H9 (cell line): Measurements from ENCODE around the gene BABAM1. TPM values are rescaled to one million over a fixed set of nuclear protein-coding genes. Genes with fewer than 3 reads are reported as not detected.

Source experiments
- DNase-seq: peaks from one replicate; pipeline ENCODE4 v3.0.0-alpha.2; 2017
- H2AFZ ChIP-seq: one replicate; pipeline ENCODE4 v1.6.1; 2013; ENCODE audit warnings: mild to moderate bottlenecking, low read length, control low read depth, moderate library complexity
- H2AK5ac ChIP-seq: 2 replicates; pipeline ENCODE4 v1.6.1; 2013; ENCODE audit warnings: low read length, control low read depth, mixed read lengths; ENCODE audit not compliant: insufficient read length
- H2BK120ac ChIP-seq: one replicate; pipeline ENCODE4 v1.6.1; 2013; ENCODE audit warnings: low read depth, mild to moderate bottlenecking, low read length, control low read depth, inconsistent platforms; ENCODE audit not compliant: poor library complexity, severe bottlenecking
- H2BK12ac ChIP-seq: 2 replicates; pipeline ENCODE4 v1.6.1; 2013; ENCODE audit warnings: low read length, control low read depth, mixed read lengths, low read depth; ENCODE audit not compliant: insufficient read length
- H2BK15ac ChIP-seq: 2 replicates; pipeline ENCODE4 v1.6.1; 2013; ENCODE audit warnings: low read depth, low read length, control low read depth
- H2BK20ac ChIP-seq: one replicate; pipeline ENCODE4 v1.6.1; 2013; ENCODE audit warnings: low read depth, mild to moderate bottlenecking, low read length, control low read depth, inconsistent platforms; ENCODE audit not compliant: poor library complexity, severe bottlenecking
- H2BK5ac ChIP-seq: 2 replicates; pipeline ENCODE4 v1.6.1; 2013; ENCODE audit warnings: low read length, control low read depth, mixed read lengths; ENCODE audit not compliant: insufficient read length
- H3K14ac ChIP-seq: 2 replicates; pipeline ENCODE4 v1.6.1; 2013; ENCODE audit warnings: low read length, control low read depth; ENCODE audit not compliant: insufficient read depth
- H3K18ac ChIP-seq: 2 replicates; pipeline ENCODE4 v1.6.1; 2013; ENCODE audit warnings: low read depth, mild to moderate bottlenecking, mixed read lengths, low read length, control low read depth; ENCODE audit not compliant: insufficient read length
- H3K23ac ChIP-seq: 2 replicates; pipeline ENCODE4 v1.6.1; 2013; ENCODE audit warnings: low read length, control low read depth, mixed read lengths, low read depth; ENCODE audit not compliant: insufficient read length
- H3K23me2 ChIP-seq: 2 replicates; pipeline ENCODE4 v1.6.1; 2013; ENCODE audit warnings: low read depth, mild to moderate bottlenecking, mixed read lengths, low read length, control low read depth; ENCODE audit not compliant: insufficient read length, poor library complexity, severe bottlenecking
- H3K27ac ChIP-seq: 2 replicates; pipeline ENCODE4 v1.5.1; 2013; ENCODE audit warnings: low read length, control low read depth, mixed read lengths, low read depth; ENCODE audit not compliant: insufficient read length
- H3K27me3 ChIP-seq: 2 replicates; pipeline ENCODE4 v1.6.1; 2013; ENCODE audit warnings: low read length, control low read depth, inconsistent platforms; ENCODE audit not compliant: insufficient read depth
- H3K4ac ChIP-seq: 2 replicates; pipeline ENCODE4 v1.6.1; 2013; ENCODE audit warnings: low read depth, mild to moderate bottlenecking, control low read depth, inconsistent platforms, low read length, moderate library complexity
- H3K4me1 ChIP-seq: 2 replicates; pipeline ENCODE4 v1.6.1; 2013; ENCODE audit warnings: low read length, control low read depth, inconsistent platforms; ENCODE audit not compliant: insufficient read depth
- H3K4me2 ChIP-seq: 2 replicates; pipeline ENCODE4 v1.6.1; 2013; ENCODE audit warnings: low read length, control low read depth, mixed read lengths; ENCODE audit not compliant: insufficient read length, insufficient read depth
- H3K56ac ChIP-seq: 2 replicates; pipeline ENCODE4 v1.6.1; 2013; ENCODE audit warnings: low read depth, mild to moderate bottlenecking, mixed read lengths, low read length, control low read depth; ENCODE audit not compliant: insufficient read length
- H3K79me1 ChIP-seq: 2 replicates; pipeline ENCODE4 v1.6.1; 2013; ENCODE audit warnings: low read depth, mild to moderate bottlenecking, moderate library complexity, low read length, control low read depth, inconsistent platforms; ENCODE audit not compliant: insufficient read depth, poor library complexity, severe bottlenecking
- H3K79me2 ChIP-seq: 2 replicates; pipeline ENCODE4 v1.6.1; 2013; ENCODE audit warnings: low read length, control low read depth, inconsistent platforms; ENCODE audit not compliant: insufficient read depth
- H3K9ac ChIP-seq: 2 replicates; pipeline ENCODE4 v1.6.1; 2013; ENCODE audit warnings: low read length, control low read depth, mixed read lengths; ENCODE audit not compliant: insufficient read length; ENCODE audit errors: extremely low read depth
- H3K9me3 ChIP-seq: one replicate; pipeline ENCODE4 v1.6.1; 2013; ENCODE audit warnings: low read depth, low read length, inconsistent platforms; ENCODE audit not compliant: control insufficient read depth
- H3T11ph ChIP-seq: one replicate; pipeline ENCODE4 v1.6.1; 2013; ENCODE audit warnings: mild to moderate bottlenecking, low read length, control low read depth, inconsistent platforms
- H4K20me1 ChIP-seq: one replicate; pipeline ENCODE4 v1.6.1; 2013; ENCODE audit not compliant: control insufficient read depth, insufficient read length, insufficient read depth
- H4K5ac ChIP-seq: 2 replicates; pipeline ENCODE4 v1.6.1; 2013; ENCODE audit warnings: low read depth, mild to moderate bottlenecking, mixed read lengths, low read length, control low read depth; ENCODE audit not compliant: insufficient read length
- H4K8ac ChIP-seq: replicated peaks from 2 replicates; pipeline ENCODE4 v1.6.1; 2013; ENCODE audit warnings: low read length, control low read depth, mixed read lengths, low read depth; ENCODE audit not compliant: insufficient read length
- H4K91ac ChIP-seq: 2 replicates; pipeline ENCODE4 v1.6.1; 2013; ENCODE audit warnings: low read depth, mild to moderate bottlenecking, moderate library complexity, mixed read lengths, low read length, control low read depth; ENCODE audit not compliant: insufficient read length
- H3K27ac Mint-ChIP-seq, 3 experiments: 2 replicates in 2 of 3; 3 replicates in 1 of 3; pipeline ENCODE4 v1.8.0; 2020 to 2021; ENCODE audit warnings: mixed read lengths in 3 of 3, mild to moderate bottlenecking in 1 of 3, moderate library complexity in 1 of 3
- H3K27me3 Mint-ChIP-seq: 2 replicates; pipeline ENCODE4 v1.8.0; 2021; ENCODE audit warnings: low read depth, mild to moderate bottlenecking, moderate library complexity, mixed read lengths
- H3K36me3 Mint-ChIP-seq, 3 experiments: 2 replicates in 2 of 3; 3 replicates in 1 of 3; pipeline ENCODE4 v1.8.0; 2020 to 2021; ENCODE audit warnings: low read depth in 3 of 3, mixed read lengths in 3 of 3; ENCODE audit not compliant: insufficient read depth in 1 of 3
- H3K4me1 Mint-ChIP-seq, 2 experiments: 2 replicates each; pipeline ENCODE4 v1.8.0; 2020; ENCODE audit warnings: mixed read lengths in 2 of 2
- H3K4me3 Mint-ChIP-seq, 2 experiments: 2 replicates in 1 of 2; 3 replicates in 1 of 2; pipeline ENCODE4 v1.8.0; 2020 to 2021; ENCODE audit warnings: mild to moderate bottlenecking in 2 of 2, mixed read lengths in 2 of 2, moderate library complexity in 1 of 2
- H3K9me3 Mint-ChIP-seq, 2 experiments: 2 replicates in 1 of 2; 3 replicates in 1 of 2; pipeline ENCODE4 v1.8.0; 2020; ENCODE audit warnings: mild to moderate bottlenecking in 2 of 2, mixed read lengths in 2 of 2, moderate library complexity in 1 of 2
- CTCF ChIP-seq: fragments of 200-600 bp; sonication (generic); conservative IDR thresholded peaks from 3 replicates; pipeline ENCODE4 v1.8.0; 2021; ENCODE audit warnings: antibody characterized with exemption, mild to moderate bottlenecking
- WGBS: extraction: QIAGEN DNeasy Blood & Tissue Kit; methylation state at CpG from one replicate; pipeline ENCODE4 v1.1.7; 2013; ENCODE audit warnings: missing lambda C conversion rate, low lambda C conversion rate, mixed read lengths; ENCODE audit not compliant: insufficient read length; ENCODE audit errors: extremely low coverage; 5-methylcytosine and 5-hydroxymethylcytosine counted together
- total RNA-seq: library from RNA; stranded (reverse); gene quantifications from 2 replicates; pipeline ENCODE4 v1.2.1, GENCODE V29; 2021

BABAM1 gene
- total RNA-seq, 1 experiment from 2014 or later: 130 TPM

GRCh38 chr19:17327654-17328516 is 60.6 kb downstream of the BABAM1 start:
- H3K27ac ChIP-seq: no peak overlapping the region
- H4K8ac ChIP-seq: no peak overlapping the region
- no peak overlapping the region for H2BK20ac ChIP-seq
- H2BK120ac ChIP-seq: no peak overlapping the region
- H3K9ac ChIP-seq: no peak overlapping the region
- DNase-seq: peak; percentile 96
- no peak overlapping the region for H3T11ph ChIP-seq
- H3K4me1 ChIP-seq: no peaks in the 10 kb centered on the region
- H4K20me1 ChIP-seq: no peaks in the 10 kb centered on the region
- no peaks in the 10 kb centered on the region for H3K9me3 ChIP-seq
- no peaks in the 10 kb centered on the region for H3K79me2 ChIP-seq
- peak; percentile 74 for TF ChIP-seq CTCF
- peaks cover 5% of the 10 kb centered on the region for H3K23me2 ChIP-seq
- peaks cover 4 to 30% of the 10 kb centered on the region in 2 experiments for H3K4me1 Mint-ChIP-seq
- no peak overlapping the region for H3K4ac ChIP-seq
- no peak overlapping the region for H2BK15ac ChIP-seq
- 0 out of 2 replicates have a peak overlapping the region, but pooled peaks have one; percentile 26 for H3K14ac ChIP-seq
- no peak overlapping the region for H4K91ac ChIP-seq
- peak overlapping the region; percentile 37 for H3K4me2 ChIP-seq
- no peak overlapping the region for H2AK5ac ChIP-seq
- peak overlapping the region; percentile 81 to 93 for H3K4me3 Mint-ChIP-seq
- peaks cover 6% of the 10 kb centered on the region for H3K27me3 Mint-ChIP-seq
- H3K23ac ChIP-seq: no peak overlapping the region
- H3K18ac ChIP-seq: peak overlapping the region; percentile 51
- H2AFZ ChIP-seq: no peak overlapping the region
- H3K36me3 Mint-ChIP-seq: peaks cover 13 to 46% (median 34%) of the 10 kb centered on the region in 3 experiments
- H3K56ac ChIP-seq: no peak overlapping the region
- H3K79me1 ChIP-seq: no peaks in the 10 kb centered on the region
- no CpG with 5 or more reads among the region's 64 CpGs for WGBS
- H3K27me3 ChIP-seq: no peaks in the 10 kb centered on the region
- H3K27ac Mint-ChIP-seq: peak overlapping the region; percentile 94 to 97 (median 96); a peak in 6 of 7 replicates
- no peak overlapping the region for H2BK5ac ChIP-seq
- no peaks in the 10 kb centered on the region; a peak in 1 of 5 replicates for H3K9me3 Mint-ChIP-seq
- no peak overlapping the region for H2BK12ac ChIP-seq
- H4K5ac ChIP-seq: no peak overlapping the region

Other genes starting within 250 kb of the BABAM1 start
- gene CPAMD8, start 240.6 kb upstream of the BABAM1 start, total RNA-seq: 12.0 and 12.6 TPM in 2 replicates
- gene HAUS8, start 192.0 kb upstream of the BABAM1 start, total RNA-seq: 27.8 and 29.4 TPM in 2 replicates
- 58.5 and 58.6 TPM in 2 replicates for gene MYO9B, start 191.7 kb upstream of the BABAM1 start, total RNA-seq
- 14.8 and 16.2 TPM in 2 replicates for gene USE1, start 52.1 kb upstream of the BABAM1 start, total RNA-seq
- gene OCEL1, start 41.2 kb upstream of the BABAM1 start, total RNA-seq: 25.7 and 26.4 TPM in 2 replicates
- gene NR2F6, start 21.5 kb upstream of the BABAM1 start, total RNA-seq: 134 and 137 TPM in 2 replicates
- gene USHBP1, start 2.7 kb upstream of the BABAM1 start, total RNA-seq: 6.4 and 6.7 TPM in 2 replicates
- gene ANKLE1, start 14.5 kb downstream of the BABAM1 start, total RNA-seq: 15.0 and 16.5 TPM in 2 replicates
- gene ABHD8, start 36.0 kb downstream of the BABAM1 start, total RNA-seq: 11.7 and 12.8 TPM in 2 replicates
- 84.6 and 93.6 TPM in 2 replicates for gene MRPL34, start 38.4 kb downstream of the BABAM1 start, total RNA-seq
- 42.3 and 45.7 TPM in 2 replicates for gene DDA1, start 42.1 kb downstream of the BABAM1 start, total RNA-seq
- gene ANO8, start 67.4 kb downstream of the BABAM1 start, total RNA-seq: 18.9 and 21.9 TPM in 2 replicates
- 62.9 and 71.3 TPM in 2 replicates for gene GTPBP3, start 70.1 kb downstream of the BABAM1 start, total RNA-seq
- not detected in 2 replicates for gene PLVAP, start 109.9 kb downstream of the BABAM1 start, total RNA-seq
- 0.68 and 0.75 TPM in 2 replicates for gene CCDC194, start 126.8 kb downstream of the BABAM1 start, total RNA-seq
- 60.7 and 63.3 TPM in 2 replicates for gene BST2, start 138.2 kb downstream of the BABAM1 start, total RNA-seq
- gene MVB12A, start 152.6 kb downstream of the BABAM1 start, total RNA-seq: 49.7 and 50.4 TPM in 2 replicates
- gene TMEM221, start 181.2 kb downstream of the BABAM1 start, total RNA-seq: 1.4 TPM in 2 replicates
- not detected in 2 replicates for gene NXNL1, start 193.5 kb downstream of the BABAM1 start, total RNA-seq
- 6.3 and 6.4 TPM in 2 replicates for gene SLC27A1, start 203.1 kb downstream of the BABAM1 start, total RNA-seq
- gene PGLS, start 244.2 kb downstream of the BABAM1 start, total RNA-seq: 73.1 and 76.0 TPM in 2 replicates